ENCODE measurements around the gene SETD1B.

The SETD1B gene

DNA sequence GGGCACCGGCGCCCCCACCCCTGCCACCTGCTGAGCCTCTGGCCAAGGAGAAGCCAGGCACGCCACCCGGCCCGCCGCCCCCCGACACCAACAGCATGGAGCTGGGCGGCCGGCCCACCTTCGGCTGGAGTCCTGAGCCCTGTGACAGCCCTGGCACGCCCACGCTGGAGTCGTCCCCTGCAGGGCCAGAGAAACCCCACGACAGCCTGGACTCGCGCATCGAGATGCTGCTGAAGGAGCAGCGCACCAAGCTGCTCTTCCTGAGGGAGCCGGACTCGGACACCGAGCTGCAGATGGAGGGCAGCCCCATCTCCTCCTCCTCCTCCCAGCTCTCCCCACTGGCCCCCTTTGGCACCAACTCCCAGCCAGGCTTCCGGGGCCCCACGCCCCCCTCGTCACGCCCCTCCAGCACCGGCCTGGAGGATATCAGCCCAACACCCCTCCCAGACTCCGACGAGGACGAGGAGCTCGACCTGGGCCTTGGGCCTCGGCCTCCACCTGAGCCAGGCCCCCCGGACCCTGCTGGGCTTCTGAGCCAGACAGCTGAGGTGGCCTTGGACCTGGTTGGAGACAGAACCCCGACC, 6.5 kb downstream of the SETD1B start:
- Histone ChIP-seq H3K4me1 (ENCODE audit: insufficient read depth, low read length, poor library complexity, severe bottlenecking) (peaks cover 52% of the 10 kb centered on the region), H3K36me3 (ENCODE audit: insufficient read depth, low read length) (peaks cover 25% of the 10 kb centered on the region; the same call in 1 of the 2 replicates), H4K20me1 (ENCODE audit: insufficient read depth, low read length, poor library complexity, severe bottlenecking) (peaks cover 50% of the 10 kb centered on the region), H3K4me2 (ENCODE audit: low read depth, low read length, poor library complexity, severe bottlenecking) (peak overlapping the region; percentile 90), H2AFZ (ENCODE audit: low read length) (no peak overlapping the region), H3K79me2 (ENCODE audit: insufficient read depth, low read length) (peaks cover 94% of the 10 kb centered on the region), H3K4me3 (ENCODE audit: low read length, poor library complexity, severe bottlenecking) (peak overlapping the region; percentile 78), H3F3A (ENCODE audit: low read depth) (no peaks in the 10 kb centered on the region), H3K9ac (ENCODE audit: low read depth, low read length, poor library complexity, severe bottlenecking) (no peak overlapping the region), H3K9me3 (ENCODE audit: insufficient read depth, low read depth, low read length) (no peaks in the 10 kb centered on the region), H3K27me3 (ENCODE audit: insufficient read depth, low read length, poor library complexity, severe bottlenecking) (no peaks in the 10 kb centered on the region), H3K9me2 (replicated peaks; ENCODE audit: low read depth, low read length) (no peaks in the 10 kb centered on the region)
- TF ChIP-seq, protein P1, sequence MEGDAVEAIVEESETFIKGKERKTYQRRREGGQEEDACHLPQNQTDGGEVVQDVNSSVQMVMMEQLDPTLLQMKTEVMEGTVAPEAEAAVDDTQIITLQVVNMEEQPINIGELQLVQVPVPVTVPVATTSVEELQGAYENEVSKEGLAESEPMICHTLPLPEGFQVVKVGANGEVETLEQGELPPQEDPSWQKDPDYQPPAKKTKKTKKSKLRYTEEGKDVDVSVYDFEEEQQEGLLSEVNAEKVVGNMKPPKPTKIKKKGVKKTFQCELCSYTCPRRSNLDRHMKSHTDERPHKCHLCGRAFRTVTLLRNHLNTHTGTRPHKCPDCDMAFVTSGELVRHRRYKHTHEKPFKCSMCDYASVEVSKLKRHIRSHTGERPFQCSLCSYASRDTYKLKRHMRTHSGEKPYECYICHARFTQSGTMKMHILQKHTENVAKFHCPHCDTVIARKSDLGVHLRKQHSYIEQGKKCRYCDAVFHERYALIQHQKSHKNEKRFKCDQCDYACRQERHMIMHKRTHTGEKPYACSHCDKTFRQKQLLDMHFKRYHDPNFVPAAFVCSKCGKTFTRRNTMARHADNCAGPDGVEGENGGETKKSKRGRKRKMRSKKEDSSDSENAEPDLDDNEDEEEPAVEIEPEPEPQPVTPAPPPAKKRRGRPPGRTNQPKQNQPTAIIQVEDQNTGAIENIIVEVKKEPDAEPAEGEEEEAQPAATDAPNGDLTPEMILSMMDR (conservative IDR thresholded peaks at IDR 0.05; ENCODE audit: low read length) = no peak
- TF ChIP-seq EZH2phosphoT487 (IDR thresholded peaks at IDR 0.05; ENCODE audit: borderline replicate concordance) = no peak

DNA sequence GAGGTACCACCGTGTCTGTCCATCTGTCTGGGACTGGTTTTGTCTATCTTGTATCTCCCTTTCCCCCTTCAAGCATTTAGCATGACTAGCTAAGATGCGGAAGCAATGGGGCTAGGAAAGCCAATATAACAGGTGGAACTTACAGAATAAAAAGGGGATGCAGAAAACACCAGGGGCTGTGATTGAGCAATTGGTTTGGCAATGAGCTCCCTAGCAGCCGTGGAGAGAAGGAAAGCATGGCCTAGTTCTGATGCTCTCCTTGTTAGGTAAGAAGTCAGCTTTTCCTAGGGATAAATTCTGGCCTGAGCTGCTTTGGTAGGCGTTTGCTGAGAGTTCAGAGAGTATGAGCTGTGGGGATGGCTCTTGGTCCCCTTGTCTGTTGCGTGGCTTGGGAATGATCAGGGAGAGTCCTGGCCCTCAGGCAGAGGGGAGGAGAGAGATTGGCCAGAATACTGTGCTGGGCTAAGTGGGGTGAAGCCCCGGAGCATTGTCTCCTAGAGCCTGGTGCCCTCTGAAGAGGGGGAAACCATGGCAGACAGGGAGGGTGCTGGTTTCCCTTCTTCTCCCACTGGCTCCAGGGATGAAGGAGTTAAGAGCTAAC, 7.1 kb downstream of the SETD1B start:
- Histone ChIP-seq H3K27me3 (ENCODE audit: insufficient read depth, low read length, poor library complexity, severe bottlenecking) (no peaks in the 10 kb centered on the region), H4K20me1 (ENCODE audit: insufficient read depth, low read length, poor library complexity, severe bottlenecking) (peaks cover 46% of the 10 kb centered on the region), H3K36me3 (ENCODE audit: insufficient read depth, low read length) (peaks cover 25% of the 10 kb centered on the region; the same call in 1 of the 2 replicates), H2AFZ (ENCODE audit: low read length) (no peak overlapping the region), H3K4me2 (ENCODE audit: low read depth, low read length, poor library complexity, severe bottlenecking) (peak overlapping the region; percentile 90), H3K4me1 (ENCODE audit: insufficient read depth, low read length, poor library complexity, severe bottlenecking) (peaks cover 49% of the 10 kb centered on the region), H3K9me3 (ENCODE audit: insufficient read depth, low read depth, low read length) (no peaks in the 10 kb centered on the region), H3K9ac (ENCODE audit: low read depth, low read length, poor library complexity, severe bottlenecking) (peak overlapping the region; percentile 65), H3F3A (ENCODE audit: low read depth) (no peaks in the 10 kb centered on the region), H3K4me3 (ENCODE audit: low read length, poor library complexity, severe bottlenecking) (peak overlapping the region; percentile 78), H3K79me2 (ENCODE audit: insufficient read depth, low read length) (peaks cover 88% of the 10 kb centered on the region), H3K9me2 (replicated peaks; ENCODE audit: low read depth, low read length) (no peaks in the 10 kb centered on the region)
- TF ChIP-seq EZH2phosphoT487 (IDR thresholded peaks at IDR 0.05; ENCODE audit: borderline replicate concordance) = no peak
- TF ChIP-seq, protein P1 (conservative IDR thresholded peaks at IDR 0.05; ENCODE audit: low read length) = no peak

DNA sequence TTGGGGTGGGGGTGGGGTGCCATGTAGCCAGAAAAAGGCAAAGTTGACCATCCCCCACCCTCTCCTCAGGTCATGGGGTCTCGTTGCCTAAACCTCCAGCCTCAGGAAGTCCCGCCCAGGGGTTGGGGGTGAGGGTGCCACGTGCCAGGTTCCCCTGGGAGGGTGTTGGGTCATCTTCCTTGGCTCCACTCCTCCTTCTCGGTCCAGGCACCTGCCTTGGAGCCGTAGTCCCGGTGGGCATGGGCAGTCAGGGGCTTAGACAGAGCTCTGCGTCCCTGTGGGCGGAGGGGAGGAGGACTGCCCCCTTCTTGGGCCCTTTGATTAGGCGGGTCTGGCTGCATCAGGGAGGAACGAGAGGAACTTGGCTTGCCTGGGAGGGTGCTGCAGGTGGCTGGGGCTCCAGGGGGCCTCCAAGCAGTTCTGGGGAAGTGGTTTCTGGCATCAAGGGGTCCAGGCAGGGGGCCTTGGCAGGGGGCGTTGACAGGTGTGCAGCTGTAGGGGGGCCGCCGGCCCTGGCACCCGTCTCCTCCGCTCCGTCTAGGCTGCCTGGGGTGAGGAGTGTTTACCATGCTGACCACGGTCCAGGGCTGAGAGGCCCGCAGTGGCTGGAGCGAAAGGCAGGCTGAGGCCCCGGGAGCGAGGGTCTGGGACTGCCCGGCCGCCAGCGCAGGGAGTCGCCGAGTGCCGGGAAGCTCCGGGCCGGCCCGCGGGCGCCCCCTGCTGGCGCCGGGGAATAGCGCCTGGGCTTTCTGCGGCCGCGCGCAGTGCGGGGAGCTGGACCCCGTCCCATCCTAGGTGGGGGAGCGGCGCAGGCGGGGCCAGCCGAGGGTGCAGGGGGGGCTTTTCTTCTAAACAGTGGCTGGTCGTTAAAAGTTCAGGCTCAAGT, 7.9 kb downstream of the SETD1B start:
- peak overlapping the region; percentile 90 for H3K4me2 ChIP-seq (ENCODE audit: low read depth, low read length, poor library complexity, severe bottlenecking)
- peak overlapping the region; percentile 65 for H3K9ac ChIP-seq (ENCODE audit: low read depth, low read length, poor library complexity, severe bottlenecking)
- TF ChIP-seq, protein P1 (conservative IDR thresholded peaks at IDR 0.05; ENCODE audit: low read length) = peak; percentile 82
- TF ChIP-seq EZH2phosphoT487 (IDR thresholded peaks at IDR 0.05; ENCODE audit: borderline replicate concordance) = no peak
- H3K36me3 ChIP-seq (ENCODE audit: insufficient read depth, low read length) = peaks cover 30% of the 10 kb centered on the region; the same call in 1 of the 2 replicates
- peaks cover 80% of the 10 kb centered on the region for H3K79me2 ChIP-seq (ENCODE audit: insufficient read depth, low read length)
- no peak overlapping the region for H2AFZ ChIP-seq (ENCODE audit: low read length)
- H4K20me1 ChIP-seq (ENCODE audit: insufficient read depth, low read length, poor library complexity, severe bottlenecking) = peaks cover 38% of the 10 kb centered on the region
- no peaks in the 10 kb centered on the region for H3K9me3 ChIP-seq (ENCODE audit: insufficient read depth, low read depth, low read length)
- H3F3A ChIP-seq (ENCODE audit: low read depth) = no peaks in the 10 kb centered on the region
- H3K4me3 ChIP-seq (ENCODE audit: low read length, poor library complexity, severe bottlenecking) = peak overlapping the region; percentile 78
- H3K9me2 ChIP-seq (replicated peaks; ENCODE audit: low read depth, low read length) = no peaks in the 10 kb centered on the region
- H3K27me3 ChIP-seq (ENCODE audit: insufficient read depth, low read length, poor library complexity, severe bottlenecking) = no peaks in the 10 kb centered on the region
- H3K4me1 ChIP-seq (ENCODE audit: insufficient read depth, low read length, poor library complexity, severe bottlenecking) = peaks cover 41% of the 10 kb centered on the region
